H9 (cell line): ENCODE data around the gene THEM4. TPM values are rescaled to one million over a fixed set of nuclear protein-coding genes. Genes with fewer than 3 reads are reported as not detected.

Source experiments
- DNase-seq: peaks from one replicate; pipeline ENCODE4 v3.0.0-alpha.2; 2017
- H2AFZ ChIP-seq: one replicate; pipeline ENCODE4 v1.6.1; 2013; ENCODE audit warnings: mild to moderate bottlenecking, low read length, control low read depth, moderate library complexity
- H2AK5ac ChIP-seq: 2 replicates; pipeline ENCODE4 v1.6.1; 2013; ENCODE audit warnings: low read length, control low read depth, mixed read lengths; ENCODE audit not compliant: insufficient read length
- H2BK120ac ChIP-seq: one replicate; pipeline ENCODE4 v1.6.1; 2013; ENCODE audit warnings: low read depth, mild to moderate bottlenecking, low read length, control low read depth, inconsistent platforms; ENCODE audit not compliant: poor library complexity, severe bottlenecking
- H2BK12ac ChIP-seq: 2 replicates; pipeline ENCODE4 v1.6.1; 2013; ENCODE audit warnings: low read length, control low read depth, mixed read lengths, low read depth; ENCODE audit not compliant: insufficient read length
- H2BK15ac ChIP-seq: 2 replicates; pipeline ENCODE4 v1.6.1; 2013; ENCODE audit warnings: low read depth, low read length, control low read depth
- H2BK20ac ChIP-seq: one replicate; pipeline ENCODE4 v1.6.1; 2013; ENCODE audit warnings: low read depth, mild to moderate bottlenecking, low read length, control low read depth, inconsistent platforms; ENCODE audit not compliant: poor library complexity, severe bottlenecking
- H2BK5ac ChIP-seq: 2 replicates; pipeline ENCODE4 v1.6.1; 2013; ENCODE audit warnings: low read length, control low read depth, mixed read lengths; ENCODE audit not compliant: insufficient read length
- H3K14ac ChIP-seq: 2 replicates; pipeline ENCODE4 v1.6.1; 2013; ENCODE audit warnings: low read length, control low read depth; ENCODE audit not compliant: insufficient read depth
- H3K18ac ChIP-seq: 2 replicates; pipeline ENCODE4 v1.6.1; 2013; ENCODE audit warnings: low read depth, mild to moderate bottlenecking, mixed read lengths, low read length, control low read depth; ENCODE audit not compliant: insufficient read length
- H3K23ac ChIP-seq: 2 replicates; pipeline ENCODE4 v1.6.1; 2013; ENCODE audit warnings: low read length, control low read depth, mixed read lengths, low read depth; ENCODE audit not compliant: insufficient read length
- H3K23me2 ChIP-seq: 2 replicates; pipeline ENCODE4 v1.6.1; 2013; ENCODE audit warnings: low read depth, mild to moderate bottlenecking, mixed read lengths, low read length, control low read depth; ENCODE audit not compliant: insufficient read length, poor library complexity, severe bottlenecking
- H3K27ac ChIP-seq: 2 replicates; pipeline ENCODE4 v1.5.1; 2013; ENCODE audit warnings: low read length, control low read depth, mixed read lengths, low read depth; ENCODE audit not compliant: insufficient read length
- H3K27me3 ChIP-seq: 2 replicates; pipeline ENCODE4 v1.6.1; 2013; ENCODE audit warnings: low read length, control low read depth, inconsistent platforms; ENCODE audit not compliant: insufficient read depth
- H3K4ac ChIP-seq: 2 replicates; pipeline ENCODE4 v1.6.1; 2013; ENCODE audit warnings: low read depth, mild to moderate bottlenecking, control low read depth, inconsistent platforms, low read length, moderate library complexity
- H3K4me1 ChIP-seq: 2 replicates; pipeline ENCODE4 v1.6.1; 2013; ENCODE audit warnings: low read length, control low read depth, inconsistent platforms; ENCODE audit not compliant: insufficient read depth
- H3K4me2 ChIP-seq: 2 replicates; pipeline ENCODE4 v1.6.1; 2013; ENCODE audit warnings: low read length, control low read depth, mixed read lengths; ENCODE audit not compliant: insufficient read length, insufficient read depth
- H3K56ac ChIP-seq: 2 replicates; pipeline ENCODE4 v1.6.1; 2013; ENCODE audit warnings: low read depth, mild to moderate bottlenecking, mixed read lengths, low read length, control low read depth; ENCODE audit not compliant: insufficient read length
- H3K79me1 ChIP-seq: 2 replicates; pipeline ENCODE4 v1.6.1; 2013; ENCODE audit warnings: low read depth, mild to moderate bottlenecking, moderate library complexity, low read length, control low read depth, inconsistent platforms; ENCODE audit not compliant: insufficient read depth, poor library complexity, severe bottlenecking
- H3K79me2 ChIP-seq: 2 replicates; pipeline ENCODE4 v1.6.1; 2013; ENCODE audit warnings: low read length, control low read depth, inconsistent platforms; ENCODE audit not compliant: insufficient read depth
- H3K9ac ChIP-seq: 2 replicates; pipeline ENCODE4 v1.6.1; 2013; ENCODE audit warnings: low read length, control low read depth, mixed read lengths; ENCODE audit not compliant: insufficient read length; ENCODE audit errors: extremely low read depth
- H3K9me3 ChIP-seq: one replicate; pipeline ENCODE4 v1.6.1; 2013; ENCODE audit warnings: low read depth, low read length, inconsistent platforms; ENCODE audit not compliant: control insufficient read depth
- H3T11ph ChIP-seq: one replicate; pipeline ENCODE4 v1.6.1; 2013; ENCODE audit warnings: mild to moderate bottlenecking, low read length, control low read depth, inconsistent platforms
- H4K20me1 ChIP-seq: one replicate; pipeline ENCODE4 v1.6.1; 2013; ENCODE audit not compliant: control insufficient read depth, insufficient read length, insufficient read depth
- H4K5ac ChIP-seq: 2 replicates; pipeline ENCODE4 v1.6.1; 2013; ENCODE audit warnings: low read depth, mild to moderate bottlenecking, mixed read lengths, low read length, control low read depth; ENCODE audit not compliant: insufficient read length
- H4K8ac ChIP-seq: replicated peaks from 2 replicates; pipeline ENCODE4 v1.6.1; 2013; ENCODE audit warnings: low read length, control low read depth, mixed read lengths, low read depth; ENCODE audit not compliant: insufficient read length
- H4K91ac ChIP-seq: 2 replicates; pipeline ENCODE4 v1.6.1; 2013; ENCODE audit warnings: low read depth, mild to moderate bottlenecking, moderate library complexity, mixed read lengths, low read length, control low read depth; ENCODE audit not compliant: insufficient read length
- H3K27ac Mint-ChIP-seq, 3 experiments: 2 replicates in 2 of 3; 3 replicates in 1 of 3; pipeline ENCODE4 v1.8.0; 2020 to 2021; ENCODE audit warnings: mixed read lengths in 3 of 3, mild to moderate bottlenecking in 1 of 3, moderate library complexity in 1 of 3
- H3K27me3 Mint-ChIP-seq: 2 replicates; pipeline ENCODE4 v1.8.0; 2021; ENCODE audit warnings: low read depth, mild to moderate bottlenecking, moderate library complexity, mixed read lengths
- H3K36me3 Mint-ChIP-seq, 3 experiments: 2 replicates in 2 of 3; 3 replicates in 1 of 3; pipeline ENCODE4 v1.8.0; 2020 to 2021; ENCODE audit warnings: low read depth in 3 of 3, mixed read lengths in 3 of 3; ENCODE audit not compliant: insufficient read depth in 1 of 3
- H3K4me1 Mint-ChIP-seq, 2 experiments: 2 replicates each; pipeline ENCODE4 v1.8.0; 2020; ENCODE audit warnings: mixed read lengths in 2 of 2
- H3K4me3 Mint-ChIP-seq, 2 experiments: 2 replicates in 1 of 2; 3 replicates in 1 of 2; pipeline ENCODE4 v1.8.0; 2020 to 2021; ENCODE audit warnings: mild to moderate bottlenecking in 2 of 2, mixed read lengths in 2 of 2, moderate library complexity in 1 of 2
- H3K9me3 Mint-ChIP-seq, 2 experiments: 2 replicates in 1 of 2; 3 replicates in 1 of 2; pipeline ENCODE4 v1.8.0; 2020; ENCODE audit warnings: mild to moderate bottlenecking in 2 of 2, mixed read lengths in 2 of 2, moderate library complexity in 1 of 2
- CTCF ChIP-seq: fragments of 200-600 bp; sonication (generic); conservative IDR thresholded peaks from 3 replicates; pipeline ENCODE4 v1.8.0; 2021; ENCODE audit warnings: antibody characterized with exemption, mild to moderate bottlenecking
- WGBS: extraction: QIAGEN DNeasy Blood & Tissue Kit; methylation state at CpG from one replicate; pipeline ENCODE4 v1.1.7; 2013; ENCODE audit warnings: missing lambda C conversion rate, low lambda C conversion rate, mixed read lengths; ENCODE audit not compliant: insufficient read length; ENCODE audit errors: extremely low coverage; 5-methylcytosine and 5-hydroxymethylcytosine counted together
- total RNA-seq: library from RNA; stranded (reverse); gene quantifications from 2 replicates; pipeline ENCODE4 v1.2.1, GENCODE V29; 2021

Gene THEM4
- total RNA-seq, 1 experiment from 2014 or later, result 10.5 TPM

- H2BK15ac ChIP-seq, result no peak overlapping the region
- no peaks in the 10 kb centered on the region for H3K27me3 ChIP-seq
- no peak overlapping the region for H3T11ph ChIP-seq
- no peak overlapping the region for H2AFZ ChIP-seq
- whole genome bisulfite sequencing, result no CpG with 5 or more reads among the region's 1 CpG
- no peak overlapping the region for H3K56ac ChIP-seq
- H2BK12ac ChIP-seq, result no peak overlapping the region
- H3K4me1 ChIP-seq, result no peaks in the 10 kb centered on the region
- no peaks in the 10 kb centered on the region for H3K79me2 ChIP-seq
- no peaks in the 10 kb centered on the region for H3K9me3 ChIP-seq
- H4K5ac ChIP-seq, result no peak overlapping the region
- H3K4me2 ChIP-seq, result no peak overlapping the region
- H3K9ac ChIP-seq, result no peak overlapping the region
- Mint-ChIP-seq H3K27ac (no peak overlapping the region), H3K9me3 (peaks cover 4 to 8% of the 10 kb centered on the region in 2 experiments; a peak in 3 of 5 replicates), H3K27me3 (no peaks in the 10 kb centered on the region), H3K4me1 (no peaks in the 10 kb centered on the region), H3K4me3 (no peak overlapping the region), H3K36me3 (peaks cover 22 to 26% (median 22%) of the 10 kb centered on the region in 3 experiments)
- H4K20me1 ChIP-seq, result no peaks in the 10 kb centered on the region
- no peak overlapping the region for H2BK5ac ChIP-seq
- H4K8ac ChIP-seq, result no peak overlapping the region
- no peak overlapping the region for H3K4ac ChIP-seq
- no peak overlapping the region for H2BK20ac ChIP-seq
- no peak overlapping the region for H3K18ac ChIP-seq
- H4K91ac ChIP-seq, result no peak overlapping the region
- no peaks in the 10 kb centered on the region for H3K79me1 ChIP-seq
- DNase-seq, result no peak
- no peak overlapping the region for H2AK5ac ChIP-seq
- H2BK120ac ChIP-seq, result no peak overlapping the region
- no peaks in the 10 kb centered on the region for H3K23me2 ChIP-seq
- H3K23ac ChIP-seq, result no peak overlapping the region
- no peak overlapping the region for H3K27ac ChIP-seq
- no peak overlapping the region for H3K14ac ChIP-seq
- no peak for TF ChIP-seq CTCF
Observed at GRCh38 chr1:151887028-151887427, 22.3 kb downstream of the THEM4 start.
